ENCODE results near the gene PGBD5. TPM values are rescaled to one million over a fixed set of nuclear protein-coding genes. Genes with fewer than 3 reads are reported as not detected.

PGBD5 gene
- total and polyA plus RNA-seq, 4 donors: 0.54 to 3.0 (median 1.8) TPM

DNA sequence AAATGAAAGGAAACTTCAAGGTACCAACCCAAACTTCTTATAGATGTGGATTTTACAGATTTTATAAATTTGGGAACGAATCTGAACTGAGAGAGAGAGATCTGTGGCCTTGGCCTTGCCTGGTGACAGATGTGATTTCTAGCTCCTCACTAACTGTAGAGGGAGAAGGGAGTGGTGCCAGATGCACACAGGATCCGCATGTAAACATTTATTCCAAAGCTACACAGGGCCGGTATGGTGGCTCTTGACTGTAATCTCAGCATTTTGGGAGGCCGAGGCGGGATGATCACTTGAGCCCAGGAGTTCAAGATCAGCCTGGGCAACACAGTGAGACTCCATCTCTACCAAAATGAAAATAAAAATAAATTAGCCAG lies 77.1 kb downstream of the PGBD5 start:
- H3K36me3 ChIP-seq (ENCODE audit: control insufficient read depth in 4 of 4, insufficient read depth in 4 of 4, low read length in 4 of 4): no peaks in the 10 kb centered on the region
- no peaks in the 10 kb centered on the region for H3K9me3 ChIP-seq (ENCODE audit: control insufficient read depth in 4 of 4, insufficient read depth in 3 of 4, low read length in 3 of 4)
- TF ChIP-seq, protein P1, sequence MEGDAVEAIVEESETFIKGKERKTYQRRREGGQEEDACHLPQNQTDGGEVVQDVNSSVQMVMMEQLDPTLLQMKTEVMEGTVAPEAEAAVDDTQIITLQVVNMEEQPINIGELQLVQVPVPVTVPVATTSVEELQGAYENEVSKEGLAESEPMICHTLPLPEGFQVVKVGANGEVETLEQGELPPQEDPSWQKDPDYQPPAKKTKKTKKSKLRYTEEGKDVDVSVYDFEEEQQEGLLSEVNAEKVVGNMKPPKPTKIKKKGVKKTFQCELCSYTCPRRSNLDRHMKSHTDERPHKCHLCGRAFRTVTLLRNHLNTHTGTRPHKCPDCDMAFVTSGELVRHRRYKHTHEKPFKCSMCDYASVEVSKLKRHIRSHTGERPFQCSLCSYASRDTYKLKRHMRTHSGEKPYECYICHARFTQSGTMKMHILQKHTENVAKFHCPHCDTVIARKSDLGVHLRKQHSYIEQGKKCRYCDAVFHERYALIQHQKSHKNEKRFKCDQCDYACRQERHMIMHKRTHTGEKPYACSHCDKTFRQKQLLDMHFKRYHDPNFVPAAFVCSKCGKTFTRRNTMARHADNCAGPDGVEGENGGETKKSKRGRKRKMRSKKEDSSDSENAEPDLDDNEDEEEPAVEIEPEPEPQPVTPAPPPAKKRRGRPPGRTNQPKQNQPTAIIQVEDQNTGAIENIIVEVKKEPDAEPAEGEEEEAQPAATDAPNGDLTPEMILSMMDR (IDR thresholded peaks at IDR 0.05; ENCODE audit: control extremely low read depth, extremely low read depth): no peak
- WGBS, 2 donors: 81 to 83% methylated on average over 5 of the region's 5 CpGs
- H3K27me3 ChIP-seq (ENCODE audit: control insufficient read depth in 3 of 3, insufficient read depth in 3 of 3, low read length in 2 of 3): no peaks in the 10 kb centered on the region
- DNase-seq (peak in 1 of 3 donors; percentile 28), ATAC-seq (ENCODE audit: insufficient read depth, low FRiP score) (no peak)
- H3K4me3 ChIP-seq: no peak overlapping the region
- H3K4me1 ChIP-seq (ENCODE audit: control insufficient read depth in 5 of 5, insufficient read depth in 5 of 5, low read length in 5 of 5): no peaks in the 10 kb centered on the region
- H3K27ac ChIP-seq (ENCODE audit: low read depth in 1 of 2, low read length in 1 of 2): no peak overlapping the region
- no peak overlapping the region for H3K9ac ChIP-seq (ENCODE audit: insufficient read depth in 1 of 2, low read length in 2 of 2)

DNA sequence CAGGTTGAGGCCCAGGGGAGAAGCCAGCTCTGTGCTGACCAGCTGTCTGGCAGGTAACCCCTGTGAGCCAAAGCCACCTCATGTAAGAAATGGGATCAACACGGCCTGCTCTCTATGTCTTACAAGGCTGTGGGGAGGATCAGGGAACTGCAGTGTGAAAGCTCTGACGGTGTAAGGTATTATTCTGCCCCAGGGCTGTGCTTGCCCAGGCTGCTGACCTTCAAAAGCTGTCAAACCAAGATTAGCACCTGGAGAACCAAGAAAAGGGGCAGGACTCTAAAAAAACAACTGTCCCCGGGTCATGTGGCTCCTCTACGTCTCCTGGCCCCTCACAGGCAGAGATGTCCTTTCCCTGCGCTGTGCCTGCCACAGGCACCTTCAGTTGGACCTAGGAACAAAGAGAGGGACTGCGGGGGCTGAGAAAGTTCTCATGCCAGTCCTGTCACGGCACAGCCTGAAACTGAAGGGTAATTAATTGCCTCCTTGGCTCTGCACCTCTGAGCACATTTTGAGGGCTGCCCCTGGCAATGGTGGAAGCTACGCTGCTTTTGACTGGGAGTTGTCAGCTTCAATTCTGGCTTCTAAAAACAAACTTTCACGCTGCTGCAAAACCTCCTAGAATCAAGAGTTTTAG lies 77.6 kb downstream of the PGBD5 start:
- Histone ChIP-seq H3K27me3 (ENCODE audit: control insufficient read depth in 3 of 3, insufficient read depth in 3 of 3, low read length in 2 of 3) (no peaks in the 10 kb centered on the region), H3K9me3 (ENCODE audit: control insufficient read depth in 4 of 4, insufficient read depth in 3 of 4, low read length in 3 of 4) (no peaks in the 10 kb centered on the region), H3K4me1 (ENCODE audit: control insufficient read depth in 5 of 5, insufficient read depth in 5 of 5, low read length in 5 of 5) (no peaks in the 10 kb centered on the region), H3K27ac (ENCODE audit: low read depth in 1 of 2, low read length in 1 of 2) (no peak overlapping the region), H3K4me3 (no peak overlapping the region), H3K9ac (ENCODE audit: insufficient read depth in 1 of 2, low read length in 2 of 2) (no peak overlapping the region), H3K36me3 (ENCODE audit: control insufficient read depth in 4 of 4, insufficient read depth in 4 of 4, low read length in 4 of 4) (no peaks in the 10 kb centered on the region)
- TF ChIP-seq, protein P1 (IDR thresholded peaks at IDR 0.05; ENCODE audit: control extremely low read depth, extremely low read depth): no peak
- 78 to 80% methylated on average over 9 of the region's 9 CpGs for WGBS, 2 donors
- ATAC-seq (ENCODE audit: insufficient read depth, low FRiP score) (no peak), DNase-seq (no peak)

- ATAC-seq (ENCODE audit: insufficient read depth, low FRiP score): no peak
- H3K9ac ChIP-seq (ENCODE audit: insufficient read depth in 1 of 2, low read length in 2 of 2): no peak overlapping the region
- 94 to 97% methylated on average over 7 of the region's 7 CpGs for WGBS, 2 donors
Measured at GRCh38 chr1:230347896-230348295, 78.2 kb downstream of the PGBD5 start.

More at GRCh38 chr1:230347896-230348295, 78.2 kb downstream of the PGBD5 start:
- TF ChIP-seq, protein P1 (IDR thresholded peaks at IDR 0.05; ENCODE audit: control extremely low read depth, extremely low read depth): no peak
- Histone ChIP-seq H3K27ac (ENCODE audit: low read depth in 1 of 2, low read length in 1 of 2) (no peak overlapping the region), H3K4me1 (ENCODE audit: control insufficient read depth in 5 of 5, insufficient read depth in 5 of 5, low read length in 5 of 5) (no peaks in the 10 kb centered on the region), H3K36me3 (ENCODE audit: control insufficient read depth in 4 of 4, insufficient read depth in 4 of 4, low read length in 4 of 4) (no peaks in the 10 kb centered on the region), H3K27me3 (ENCODE audit: control insufficient read depth in 3 of 3, insufficient read depth in 3 of 3, low read length in 2 of 3) (no peaks in the 10 kb centered on the region), H3K4me3 (no peak overlapping the region), H3K9me3 (ENCODE audit: control insufficient read depth in 4 of 4, insufficient read depth in 3 of 4, low read length in 3 of 4) (peaks cover 0 to 2% (median 0%) of the 10 kb centered on the region in 4 donors)
- no peak for DNase-seq
